GM12872 (cell line): ENCODE results near the gene CRY1.

ENCODE experiments used
- TF ChIP-seq, protein P1 (sequence below): IDR thresholded peaks from 3 replicates; pipeline ENCODE4 v1.5.1; 2011; ENCODE audit warnings: low read depth, mild to moderate bottlenecking, low read length, moderate library complexity; ENCODE audit not compliant: insufficient read depth

Gene CRY1

DNA sequence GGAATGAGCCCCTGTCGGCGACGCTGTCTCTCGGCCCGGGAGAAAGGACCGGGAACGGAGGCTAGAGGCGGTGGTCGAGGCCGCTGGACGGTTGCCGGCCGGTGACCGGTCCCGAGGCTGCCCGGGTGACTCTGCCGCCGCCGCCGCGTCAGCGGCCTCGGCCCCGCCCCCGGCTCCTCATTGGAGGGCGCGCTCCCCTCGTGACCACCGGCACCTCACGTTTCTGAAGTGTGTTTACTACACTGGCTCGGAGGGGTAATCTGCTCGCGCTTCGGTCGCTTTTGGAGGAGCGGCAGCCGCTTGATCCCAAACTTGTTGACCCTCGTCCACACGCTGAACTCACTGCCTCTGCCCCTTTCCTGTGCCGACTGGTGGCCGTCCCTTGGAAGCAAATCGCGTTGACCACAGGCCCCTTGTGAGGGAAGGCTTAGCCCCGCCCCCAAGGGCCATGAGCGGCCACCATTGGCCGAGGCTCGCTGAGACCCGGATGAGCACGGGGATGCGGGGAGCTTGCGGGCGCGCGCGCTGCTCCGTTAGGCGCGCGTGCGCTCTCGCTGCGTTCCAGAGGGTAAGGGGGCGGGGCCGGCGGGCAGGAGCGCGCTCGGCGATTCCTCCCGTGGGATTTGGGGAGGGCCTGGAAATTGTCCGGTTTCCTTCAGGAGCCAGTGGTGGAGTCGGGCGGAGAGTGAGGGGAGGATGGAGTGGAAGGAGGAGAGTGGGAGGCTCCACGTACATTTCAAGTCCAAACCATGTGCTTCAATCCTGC is at the start of gene CRY1:
Gene CRY1, minus strand, starts transcription at position 133 of the 766 bp plus-strand sequence. CDS start 588 bp downstream, outside the sequence.
- TF ChIP-seq, protein P1, sequence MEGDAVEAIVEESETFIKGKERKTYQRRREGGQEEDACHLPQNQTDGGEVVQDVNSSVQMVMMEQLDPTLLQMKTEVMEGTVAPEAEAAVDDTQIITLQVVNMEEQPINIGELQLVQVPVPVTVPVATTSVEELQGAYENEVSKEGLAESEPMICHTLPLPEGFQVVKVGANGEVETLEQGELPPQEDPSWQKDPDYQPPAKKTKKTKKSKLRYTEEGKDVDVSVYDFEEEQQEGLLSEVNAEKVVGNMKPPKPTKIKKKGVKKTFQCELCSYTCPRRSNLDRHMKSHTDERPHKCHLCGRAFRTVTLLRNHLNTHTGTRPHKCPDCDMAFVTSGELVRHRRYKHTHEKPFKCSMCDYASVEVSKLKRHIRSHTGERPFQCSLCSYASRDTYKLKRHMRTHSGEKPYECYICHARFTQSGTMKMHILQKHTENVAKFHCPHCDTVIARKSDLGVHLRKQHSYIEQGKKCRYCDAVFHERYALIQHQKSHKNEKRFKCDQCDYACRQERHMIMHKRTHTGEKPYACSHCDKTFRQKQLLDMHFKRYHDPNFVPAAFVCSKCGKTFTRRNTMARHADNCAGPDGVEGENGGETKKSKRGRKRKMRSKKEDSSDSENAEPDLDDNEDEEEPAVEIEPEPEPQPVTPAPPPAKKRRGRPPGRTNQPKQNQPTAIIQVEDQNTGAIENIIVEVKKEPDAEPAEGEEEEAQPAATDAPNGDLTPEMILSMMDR = no peak

DNA sequence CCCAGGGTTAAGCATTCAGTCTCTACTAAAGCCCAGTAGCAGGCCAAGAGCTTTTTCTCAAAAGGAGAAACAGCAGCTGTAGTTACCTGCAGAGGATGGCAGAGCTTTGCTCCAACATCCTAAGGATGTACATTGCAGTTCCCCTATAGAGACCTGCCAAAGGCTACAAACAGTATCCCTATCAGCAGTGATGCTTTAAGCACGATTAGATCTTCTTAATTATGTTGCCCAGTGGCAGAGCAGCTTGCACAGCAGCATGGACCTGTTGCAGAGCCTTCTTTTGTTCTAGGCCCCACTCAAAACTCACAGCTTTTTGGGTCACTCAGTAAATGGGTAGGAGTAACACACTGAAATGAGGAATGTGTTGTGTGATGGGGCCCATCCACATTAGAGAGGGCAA is 46.4 kb upstream of the CRY1 start:
- TF ChIP-seq, protein P1 = no peak

DNA sequence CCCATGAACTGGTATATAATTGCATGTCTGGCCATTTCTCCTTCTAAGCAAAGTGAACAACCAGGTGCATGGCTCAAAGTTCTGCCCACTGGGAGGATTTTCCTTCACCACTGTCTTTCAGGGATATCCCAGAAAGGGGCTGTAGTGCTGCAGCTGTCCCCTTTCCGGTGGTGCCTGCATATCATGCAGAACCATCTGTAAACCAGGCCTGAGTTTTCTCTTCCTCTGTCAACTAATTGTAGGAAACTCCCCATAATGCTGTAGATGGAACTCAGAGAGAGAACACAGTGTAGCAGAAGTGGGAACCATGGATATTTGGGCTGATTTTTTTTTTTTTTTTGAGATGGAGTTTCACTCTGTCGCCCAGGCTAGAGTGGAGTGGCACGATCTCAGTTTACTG is 45.6 kb upstream of the CRY1 start:
- TF ChIP-seq, protein P1 = no peak

DNA sequence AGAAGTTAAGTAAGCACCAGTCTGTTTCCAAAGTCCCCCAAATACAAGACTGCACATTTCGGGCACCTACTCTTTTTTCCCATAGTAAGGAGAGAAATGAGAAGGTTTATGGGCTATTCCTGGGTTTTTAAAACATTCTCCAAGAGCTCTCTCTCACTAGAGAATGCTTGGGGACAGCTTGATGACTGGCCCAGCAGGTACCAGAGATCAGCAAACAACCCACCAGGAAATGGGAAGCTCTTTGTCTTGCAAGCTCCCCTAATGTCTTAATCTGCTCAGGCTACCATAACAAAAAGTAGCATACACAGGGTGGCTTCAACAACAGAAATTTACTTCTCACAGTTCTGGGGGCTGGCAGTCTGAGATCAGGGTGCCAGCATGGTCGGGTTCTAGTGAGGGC is 41.8 kb upstream of the CRY1 start:
- TF ChIP-seq, protein P1 = no peak

DNA sequence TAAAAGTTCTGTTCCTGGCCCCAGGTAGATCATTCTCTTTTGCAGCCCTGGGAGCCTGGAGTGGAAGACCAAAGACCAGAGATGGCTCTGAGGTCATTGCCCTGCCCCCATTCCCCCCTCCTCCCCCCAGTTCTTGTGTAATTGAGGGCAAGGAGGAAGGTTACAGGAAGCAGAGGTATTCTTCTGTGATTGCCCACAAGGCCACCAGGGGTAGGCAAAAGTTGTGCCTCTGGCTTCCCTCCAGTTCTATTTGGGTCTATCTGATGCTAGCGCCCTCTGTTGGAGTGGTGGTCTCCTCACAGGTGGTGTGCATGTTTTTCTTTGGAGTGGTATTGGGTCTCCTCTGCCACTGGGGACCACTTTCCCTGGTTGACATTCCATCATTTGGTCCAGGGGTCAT is 41.2 kb upstream of the CRY1 start:
- TF ChIP-seq, protein P1 = peak; percentile 63

DNA sequence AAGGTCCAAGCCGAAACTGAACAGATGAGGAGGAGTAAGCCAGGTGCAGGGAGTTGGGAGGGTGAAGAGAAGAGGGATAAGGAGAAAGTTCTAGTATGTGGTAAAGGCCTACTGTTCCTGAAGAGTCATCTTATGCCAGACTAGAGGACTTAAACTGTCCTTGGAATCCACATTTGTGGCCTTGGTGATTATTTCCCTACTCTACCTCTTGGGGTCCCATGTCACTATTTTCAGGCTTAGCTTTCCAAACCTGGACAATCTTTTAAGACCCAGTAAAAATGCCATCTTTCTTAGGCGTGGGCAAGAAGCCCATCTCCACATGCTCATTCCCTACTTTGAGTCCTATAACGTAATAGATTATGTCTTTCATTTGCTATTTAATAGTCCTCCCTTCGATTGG is 40.1 kb upstream of the CRY1 start:
- TF ChIP-seq, protein P1 = no peak

DNA sequence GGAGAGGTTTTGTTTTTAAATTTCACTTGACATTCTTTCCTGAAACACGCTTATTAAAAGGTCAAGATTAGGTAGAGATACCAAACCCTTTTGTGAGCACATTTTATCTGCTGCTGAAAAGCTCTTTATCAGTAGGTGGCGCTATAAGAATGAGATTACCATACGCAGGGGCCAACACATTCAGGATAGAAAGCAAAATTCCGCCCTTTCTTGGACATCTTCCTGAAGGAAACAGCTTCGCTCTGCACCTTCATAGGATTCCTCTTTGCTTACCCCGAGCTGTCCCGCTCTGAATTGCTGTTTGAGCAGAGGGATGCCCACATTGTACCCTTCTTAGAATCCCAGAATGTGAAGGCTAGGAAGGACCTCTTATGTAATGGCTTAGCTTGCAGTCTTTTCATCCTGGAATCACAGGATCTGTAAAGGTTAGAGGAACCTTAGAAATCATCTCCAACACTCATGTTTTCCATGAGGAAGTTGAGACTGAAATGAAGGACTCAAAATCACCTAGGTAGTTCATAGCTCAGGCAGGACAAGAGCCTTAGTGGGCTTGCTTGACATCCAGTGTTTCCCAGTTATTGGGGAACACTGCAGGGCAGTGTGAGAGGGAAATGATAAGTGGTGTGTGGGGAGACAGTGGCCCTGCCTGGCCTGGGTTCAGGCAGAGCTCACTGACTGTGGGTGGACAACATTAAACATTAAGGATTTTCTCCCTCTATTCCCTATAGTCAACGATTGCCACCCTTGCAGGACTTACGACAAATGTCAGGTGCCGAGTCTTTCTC is 38.7 kb upstream of the CRY1 start:
- TF ChIP-seq, protein P1 = peak; percentile 74
